Heart right ventricle (tissue), 16 donors: ENCODE data around the gene SRGN. TPM values are rescaled to one million over a fixed set of nuclear protein-coding genes. Genes with fewer than 3 reads are reported as not detected.

Source experiments
- ATAC-seq, 8 donors: fragments of 200-7000 bp; cut with Tn5 transposase; one replicate each; pipeline ENCODE4 v1.9.1; 2020; ENCODE audit warnings: mild to moderate bottlenecking in 8 of 8, moderate library complexity in 8 of 8, moderate number of reproducible peaks in 1 of 8
- DNase-seq, 2 donors: peaks; one replicate each; pipeline ENCODE4 v3.0.0-alpha.2; 2020
- H3K27ac ChIP-seq, 10 donors: fragments of 200-600 bp; sonication (generic) in 2 of 10; one replicate each; pipeline versions ENCODE4 v1.5.0 to v1.8.0; 2020 to 2022; ENCODE audit warnings: mild to moderate bottlenecking in 3 of 10
- H3K27me3 ChIP-seq, 7 donors: fragments of 200-600 bp; one replicate each; pipeline ENCODE4 v1.8.0; 2021 to 2022; ENCODE audit warnings: mild to moderate bottlenecking in 2 of 7
- H3K36me3 ChIP-seq, 9 donors: fragments of 200-600 bp; sonication (generic) in 1 of 9; one replicate each; pipeline versions ENCODE4 v1.5.0 to v1.8.0; 2020 to 2022; ENCODE audit warnings: mild to moderate bottlenecking in 2 of 9
- H3K4me1 ChIP-seq, 9 donors: fragments of 200-600 bp; sonication (generic) in 1 of 9; one replicate each; pipeline versions ENCODE4 v1.5.0 to v1.8.0; 2020 to 2022; ENCODE audit warnings: mild to moderate bottlenecking in 4 of 9
- H3K4me3 ChIP-seq, 10 donors: fragments of 200-600 bp; sonication (generic) in 2 of 10; one replicate each; pipeline versions ENCODE4 v1.5.0 to v1.8.0; 2020 to 2022; ENCODE audit warnings: mild to moderate bottlenecking in 7 of 10, moderate library complexity in 2 of 10
- H3K9me3 ChIP-seq, 11 donors: fragments of 200-600 bp in 10 of 11; sonication (generic) in 2 of 11; one replicate each; pipeline versions ENCODE4 v1.5.0 to v1.8.0; 2013 to 2022; ENCODE audit warnings: mild to moderate bottlenecking in 2 of 11, control low read depth in 1 of 11, moderate library complexity in 1 of 11
- CTCF ChIP-seq, 9 donors: fragments of 200-600 bp; sonication (generic) in 2 of 9; IDR thresholded peaks; one replicate each; pipeline versions ENCODE4 v1.5.0 to v1.8.0; 2021 to 2022; ENCODE audit warnings: antibody characterized with exemption in 9 of 9, mild to moderate bottlenecking in 5 of 9, moderate library complexity in 1 of 9
- WGBS, 2 donors: extraction: QIAGEN DNeasy Blood & Tissue Kit; methylation state at CpG; one replicate each; pipeline ENCODE4 v1.1.7; 2013; ENCODE audit warnings: inconsistent platforms in 1 of 2; 5-methylcytosine and 5-hydroxymethylcytosine counted together
- intact Hi-C, 10 donors: fragments of 100-400 bp; cut with DNase I; formaldehyde crosslinking; loops; one replicate each; pipeline versions ENCODE4 v1.11.1 to v1.14.2; 2022
- polyA plus RNA-seq, 2 donors: library from polyadenylated mRNA; stranded (reverse); fragments of 200-250 nt; gene quantifications; one replicate each; pipeline ENCODE4 v1.2.3, GENCODE V29; 2013
- total RNA-seq, 10 donors: library from RNA; stranded (reverse); fragmentation: NEBNext Ultra II Directional in 3 of 10; extraction: Animal tissue kit (Norgen Biotek cat#: 25700) in 3 of 10; gene quantifications; one replicate each; pipeline versions ENCODE4 v1.2.1 to v1.2.4, GENCODE V29; 2021 to 2023
- donor health status: Arrhythmogenic right ventricular cardiomyopathy.
- donor health status: ischemic (EF 13 %, LVEDD 7.1; RV severe dilation, severe dysfunction).
- donor health status: healthy with polysubstance abuse.
- donor health status: DM: no; HTN: yes; CAD: no.
- donor health status: DM: no; HTN: no; CAD: no.
- donor health status: ischemic (EF 25% LVEDD 6.9; RV normal size, moderate dysfunction).
- donor health status: ischemic (EF 25% LVEDD 5.7; RV mildly dilated, moderate dysfunction).
- donor health status: healthy.
- donor health status: DM: yes; HTN: yes; CAD: no.
- donor health status: Ischemic cardiomyopathy.
- donor health status: ischemic (EF 35%, LVEDD 5.7; RV mildly dilated, moderate dysfunction).
- donor health status: nonischemic (EF 11% LVEDD 7.7; RV severe dilation, severe dysfunction).
- donor health status: DM: yes; HTN: yes; CAD: no.
- donor health status: PGD.
- donor health status: ischemic (EF 29% LVEDD 5.4; RV normal size, mild dysfunction).
- donor health status: nonischemic (EF 23%, LVEDD 6.1; RV moderate dilation, normal function).

Gene SRGN
- total and polyA plus RNA-seq, 12 donors = 23.1 to 156 (median 51.8) TPM

- intact Hi-C loops = loop anchor here in 2 of 10 donors (5.0 kb wide), 2 partner anchors 35 to 45 kb away; partner anchors contain the start of gene SRGN (in 1 of the 2)
- peak; percentile 12 to 75 (median 62) for ATAC-seq
- DNase-seq = peak in 1 of 2 donors; percentile 52
- Histone ChIP-seq H3K4me1 (peaks cover 0 to 93% (median 17%) of the 10 kb centered on the region in 9 donors), H3K4me3 (no peak overlapping the region), H3K9me3 (no peaks in the 10 kb centered on the region), H3K36me3 (no peaks in the 10 kb centered on the region), H3K27me3 (no peaks in the 10 kb centered on the region), H3K27ac (peak overlapping the region in 9 of 10 donors; percentile 41 to 94 (median 67))
- 77% methylated on average over 10 of the region's 10 CpGs for WGBS, 2 donors
- TF ChIP-seq CTCF (IDR thresholded peaks at IDR 0.05) = no peak
These were observed 36.0 kb upstream of the SRGN start for GRCh38 chr10:69051710-69052487.

- intact Hi-C loops = loop anchor here in 2 of 10 donors (5.0 kb wide), 2 partner anchors 35 to 45 kb away; partner anchors contain the start of gene SRGN (in 1 of the 2)
- DNase-seq (no peak), ATAC-seq (no peak)
- WGBS, 2 donors = 79 to 81% methylated on average over 6 of the region's 6 CpGs
- Histone ChIP-seq H3K27me3 (no peaks in the 10 kb centered on the region), H3K36me3 (no peaks in the 10 kb centered on the region), H3K27ac (peak overlapping the region in 9 of 10 donors; percentile 41 to 94 (median 67)), H3K9me3 (no peaks in the 10 kb centered on the region), H3K4me1 (peaks cover 0 to 93% (median 24%) of the 10 kb centered on the region in 9 donors), H3K4me3 (no peak overlapping the region)
- TF ChIP-seq CTCF (IDR thresholded peaks at IDR 0.05) = no peak
These were observed 35.2 kb upstream of the SRGN start for GRCh38 chr10:69052736-69053135.

GRCh38 chr10:69055241-69055640, 32.7 kb upstream of the SRGN start:
- no peak for TF ChIP-seq CTCF (IDR thresholded peaks at IDR 0.05)
- peaks cover 0 to 95% (median 29%) of the 10 kb centered on the region in 9 donors for H3K4me1 ChIP-seq
- WGBS, 2 donors = 94 to 97% methylated on average over 2 of the region's 2 CpGs

GRCh38 chr10:69056129-69056528, 31.8 kb upstream of the SRGN start:
- Histone ChIP-seq H3K27ac (peak overlapping the region in 9 of 10 donors; percentile 59 to 95 (median 77)), H3K4me3 (peak overlapping the region in 1 of 10 donors; percentile 5), H3K9me3 (no peaks in the 10 kb centered on the region), H3K4me1 (peaks cover 0 to 96% (median 38%) of the 10 kb centered on the region in 9 donors), H3K36me3 (no peaks in the 10 kb centered on the region), H3K27me3 (no peaks in the 10 kb centered on the region)
- intact Hi-C loops = loop anchor here in 4 of 10 donors (5.0 kb wide), 1 partner anchor 36 kb away; no protein-coding TSS in a partner anchor
- TF ChIP-seq CTCF (IDR thresholded peaks at IDR 0.05) = no peak
- DNase-seq = no peak
- ATAC-seq = peak; percentile 32 to 61 (median 50)
- 49 to 53% methylated on average over 7 of the region's 7 CpGs for WGBS, 2 donors

More at GRCh38 chr10:69055241-69055640, 32.7 kb upstream of the SRGN start:
- H3K27me3 ChIP-seq = no peaks in the 10 kb centered on the region
- H3K36me3 ChIP-seq = no peaks in the 10 kb centered on the region
- no peaks in the 10 kb centered on the region for H3K9me3 ChIP-seq
- DNase-seq = no peak
- intact Hi-C loops = loop anchor here in 4 of 10 donors (5.0 kb wide), 1 partner anchor 37 kb away; no protein-coding TSS in a partner anchor
- ATAC-seq = no peak
- peak overlapping the region in 2 of 10 donors; percentile 83 to 94 for H3K27ac ChIP-seq
- H3K4me3 ChIP-seq = no peak overlapping the region
